ENCODE results near the gene ZNRF3.

GRCh38 chr22:28925916-28926315 lies 42.5 kb downstream of the ZNRF3 start:
- TF ChIP-seq EZH2phosphoT487 (IDR thresholded peaks at IDR 0.05; ENCODE audit: low read depth), result no peak
- TF ChIP-seq CTCF (IDR thresholded peaks at IDR 0.05; ENCODE audit: low read depth, low read length), result no peak
